ENCODE measurements around the gene SLC17A5. TPM values are rescaled to one million over a fixed set of nuclear protein-coding genes. Genes with fewer than 3 reads are reported as not detected.

The SLC17A5 gene
- total and polyA plus RNA-seq, 2 donors (not counting 3 experiments of a cell fraction or from before 2014, with no cell fraction given): 15.2 to 18.7 TPM

- no peak for TF ChIP-seq MYC (IDR thresholded peaks at IDR 0.05; ENCODE audit: low read depth, low read length)
- TF ChIP-seq, protein P1, sequence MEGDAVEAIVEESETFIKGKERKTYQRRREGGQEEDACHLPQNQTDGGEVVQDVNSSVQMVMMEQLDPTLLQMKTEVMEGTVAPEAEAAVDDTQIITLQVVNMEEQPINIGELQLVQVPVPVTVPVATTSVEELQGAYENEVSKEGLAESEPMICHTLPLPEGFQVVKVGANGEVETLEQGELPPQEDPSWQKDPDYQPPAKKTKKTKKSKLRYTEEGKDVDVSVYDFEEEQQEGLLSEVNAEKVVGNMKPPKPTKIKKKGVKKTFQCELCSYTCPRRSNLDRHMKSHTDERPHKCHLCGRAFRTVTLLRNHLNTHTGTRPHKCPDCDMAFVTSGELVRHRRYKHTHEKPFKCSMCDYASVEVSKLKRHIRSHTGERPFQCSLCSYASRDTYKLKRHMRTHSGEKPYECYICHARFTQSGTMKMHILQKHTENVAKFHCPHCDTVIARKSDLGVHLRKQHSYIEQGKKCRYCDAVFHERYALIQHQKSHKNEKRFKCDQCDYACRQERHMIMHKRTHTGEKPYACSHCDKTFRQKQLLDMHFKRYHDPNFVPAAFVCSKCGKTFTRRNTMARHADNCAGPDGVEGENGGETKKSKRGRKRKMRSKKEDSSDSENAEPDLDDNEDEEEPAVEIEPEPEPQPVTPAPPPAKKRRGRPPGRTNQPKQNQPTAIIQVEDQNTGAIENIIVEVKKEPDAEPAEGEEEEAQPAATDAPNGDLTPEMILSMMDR (IDR thresholded peaks at IDR 0.05; ENCODE audit: extremely low read depth in 1 of 2, insufficient read depth in 1 of 2, low read depth in 1 of 2, low read length in 2 of 2): no peak
- TF ChIP-seq POLR2A (IDR thresholded peaks at IDR 0.05; ENCODE audit: low read depth, low read length): no peak
- TF ChIP-seq EZH2 (IDR thresholded peaks at IDR 0.05; ENCODE audit: borderline replicate concordance, low read depth, low read length, severe bottlenecking): no peak
- TF ChIP-seq POLR2AphosphoS5 (IDR thresholded peaks at IDR 0.05; ENCODE audit: insufficient read depth, low read depth, low read length): no peak
- TF ChIP-seq MAX (IDR thresholded peaks at IDR 0.05; ENCODE audit: insufficient read depth, insufficient read length): no peak
- TF ChIP-seq FOS (IDR thresholded peaks at IDR 0.05; ENCODE audit: borderline replicate concordance, insufficient read depth, low read length): no peak
- no peak for TF ChIP-seq JUN (IDR thresholded peaks at IDR 0.05; ENCODE audit: borderline replicate concordance, insufficient read depth, insufficient read length, low read depth)
- TF ChIP-seq GATA2 (IDR thresholded peaks at IDR 0.05; ENCODE audit: insufficient read depth, insufficient read length, low read depth, low read length): no peak
- POLR2A ChIA-PET: interaction anchor here (0.7 kb wide), 1 partner anchor 110 kb away, joined by 3 read pairs; no protein-coding TSS in a partner anchor
- no peaks in the 10 kb centered on the region for H4K20me1 ChIP-seq (replicated peaks; ENCODE audit: control insufficient read depth, extremely low read depth, insufficient read depth, low read length)
- H3K4me1 ChIP-seq (ENCODE audit: control insufficient read depth, extremely low read depth, insufficient read depth, low read length): no peaks in the 10 kb centered on the region
- no peak overlapping the region for H3K9ac ChIP-seq (replicated peaks; ENCODE audit: extremely low read depth, insufficient read depth, low read length)
- H3K4me2 ChIP-seq (ENCODE audit: insufficient read depth, low read length): no peak overlapping the region
- H3K4me3 ChIP-seq (replicated peaks in 1 of 3; ENCODE audit: insufficient read depth in 1 of 3, low read depth in 1 of 3, low read length in 3 of 3): no peak overlapping the region
- no peaks in the 10 kb centered on the region for H3K27me3 ChIP-seq (ENCODE audit: control insufficient read depth in 2 of 2, insufficient read depth in 2 of 2, low read length in 2 of 2)
- FAIRE-seq (no peak), DNase-seq (ENCODE audit: low read depth, low spot score) (no peak)
- no peaks in the 10 kb centered on the region for H3K9me3 ChIP-seq (replicated peaks; ENCODE audit: control insufficient read depth, insufficient read depth, low read length)
- CTCF ChIA-PET: interaction anchor here (0.9 to 1.9 kb wide), 6 partner anchors 12 to 101 kb away, joined by 3 to 9 read pairs (median 4); partner anchors contain the start of gene SLC17A5
- BruUV-seq (replicated peaks): no TSS peak
- H2AFZ ChIP-seq (ENCODE audit: low read depth, low read length): no peak overlapping the region
- dilution Hi-C loops (cut with MboI; ENCODE audit: extremely low pct_ligation_motif_present, low sequenced_read_pairs): no loop called here
- H3K36me3 ChIP-seq (ENCODE audit: control insufficient read depth in 2 of 2, extremely low read depth in 1 of 2, insufficient read depth in 2 of 2, low read length in 2 of 2): peaks cover 0 to 2% of the 10 kb centered on the region in 2 experiments
- H3K27ac ChIP-seq (ENCODE audit: insufficient read depth, low read depth, low read length): no peak overlapping the region
- intact Hi-C loops (cut with micrococcal nuclease): no loop called here
- H3K9me1 ChIP-seq (replicated peaks; ENCODE audit: control insufficient read depth, extremely low read depth, insufficient read depth, low read length): no peaks in the 10 kb centered on the region
- no peaks in the 10 kb centered on the region for H3K79me2 ChIP-seq (ENCODE audit: control insufficient read depth, insufficient read depth, low read length)
These were observed 21.9 kb downstream of the SLC17A5 start for GRCh38 chr6:73631849-73632248.
